Fibroblast of lung (primary cell): ENCODE results near the gene EPHB2. TPM values are rescaled to one million over a fixed set of nuclear protein-coding genes. Genes with fewer than 3 reads are reported as not detected.
A peak's percentile ranks its signal among the peaks of the same experiment; 100 is the strongest.

Experiments used
- DNase-seq, 2 donors: peaks; one replicate each; pipeline versions ENCODE4 v3.0.0 to v3.0.0-alpha.2; 2010; ENCODE audit warnings: low read depth in 2 of 2
- H2AFZ ChIP-seq: 2 replicates; pipeline ENCODE4 v1.5.1; 2012; ENCODE audit warnings: low read length, control low read depth, inconsistent platforms
- H3K27ac ChIP-seq: 2 replicates; pipeline ENCODE4 v1.5.1; 2011; ENCODE audit warnings: low read length, control low read depth; ENCODE audit not compliant: insufficient read depth
- H3K27me3 ChIP-seq: 2 replicates; pipeline ENCODE4 v1.5.1; 2011; ENCODE audit warnings: mild to moderate bottlenecking, low read length; ENCODE audit not compliant: control insufficient read depth, insufficient read depth
- H3K36me3 ChIP-seq: 2 replicates; pipeline ENCODE4 v1.5.1; 2011; ENCODE audit warnings: low read length; ENCODE audit not compliant: control insufficient read depth, insufficient read depth
- H3K4me1 ChIP-seq: 2 replicates; pipeline ENCODE4 v1.5.1; 2011; ENCODE audit warnings: low read length; ENCODE audit not compliant: control insufficient read depth, insufficient read depth; ENCODE audit errors: extremely low read depth
- H3K4me2 ChIP-seq: 2 replicates; pipeline ENCODE4 v1.5.1; 2011; ENCODE audit warnings: low read length, control low read depth; ENCODE audit not compliant: insufficient read depth; ENCODE audit errors: extremely low read depth
- H3K4me3 ChIP-seq, 4 experiments: fragments of 200-600 bp in 1 of 4; sonication (generic) in 1 of 4; replicated peaks in 1 of 4; 2 replicates each; pipeline ENCODE4 v1.5.1; 2011 to 2016; ENCODE audit warnings: low read length in 4 of 4, low read depth in 3 of 4, mild to moderate bottlenecking in 3 of 4, control low read depth in 2 of 4, inconsistent platforms in 1 of 4, mixed read lengths in 1 of 4; ENCODE audit not compliant: insufficient read depth in 1 of 4; ENCODE audit errors: control extremely low read depth in 1 of 4
- H3K79me2 ChIP-seq: 2 replicates; pipeline ENCODE4 v1.5.1; 2012; ENCODE audit warnings: mild to moderate bottlenecking, low read length, inconsistent platforms; ENCODE audit not compliant: control insufficient read depth, insufficient read depth
- H3K9ac ChIP-seq: 2 replicates; pipeline ENCODE4 v1.5.1; 2011; ENCODE audit warnings: mild to moderate bottlenecking, low read length, control low read depth; ENCODE audit not compliant: insufficient read depth
- H3K9me3 ChIP-seq: 2 replicates; pipeline ENCODE4 v1.5.1; 2012; ENCODE audit warnings: low read depth, low read length; ENCODE audit not compliant: control insufficient read depth, insufficient read depth
- H4K20me1 ChIP-seq: 2 replicates; pipeline ENCODE4 v1.5.1; 2011; ENCODE audit warnings: low read length; ENCODE audit not compliant: control insufficient read depth, insufficient read depth; ENCODE audit errors: extremely low read depth
- CTCF ChIP-seq, 2 donors: IDR thresholded peaks in 1 of 2; conservative IDR thresholded peaks in 1 of 2; 1 replicate in 1 of 2; 2 replicates in 1 of 2; pipeline ENCODE4 v1.5.1; 2011 to 2012; ENCODE audit warnings: low read length in 2 of 2, control low read depth in 1 of 2, inconsistent platforms in 1 of 2, low read depth in 1 of 2, mild to moderate bottlenecking in 1 of 2
- EZH2 ChIP-seq: IDR thresholded peaks from 2 replicates; pipeline ENCODE4 v1.5.1; 2012; ENCODE audit warnings: low read length, control low read depth, mild to moderate bottlenecking; ENCODE audit errors: missing control alignments
- polyA plus RNA-seq, 2 donors: library from polyadenylated mRNA; depleted of rRNA in 1 of 2; stranded (reverse) in 1 of 2; unstranded in 1 of 2; fragments of >200 nt; gene quantifications; 2 replicates each; pipeline ENCODE4 v1.2.1, GENCODE V29; 2011 to 2012; ENCODE audit warnings: missing spikeins in 1 of 2
- total RNA-seq: library from RNA; depleted of rRNA; stranded (reverse); fragments of >200 nt; gene quantifications from 2 replicates; pipeline ENCODE4 v1.2.1, GENCODE V29; 2014

Gene EPHB2
- total and polyA plus RNA-seq, 2 donors (not counting 1 experiment from before 2014, with no cell fraction given) = 4.1 to 11.2 TPM

- no peak overlapping the region for H3K4me2 ChIP-seq
- H2AFZ ChIP-seq = no peak overlapping the region
- no peak overlapping the region for H3K9ac ChIP-seq
- TF ChIP-seq EZH2 (no peak), CTCF (conservative IDR thresholded peaks at IDR 0.05 in 1 of 2, IDR thresholded peaks at IDR 0.05 in 1 of 2; ENCODE audit: low read depth in 1 of 2, low read length in 2 of 2) (no peak)
- no peaks in the 10 kb centered on the region for H4K20me1 ChIP-seq
- H3K79me2 ChIP-seq = no peaks in the 10 kb centered on the region
- H3K4me1 ChIP-seq = no peaks in the 10 kb centered on the region
- peaks cover 37% of the 10 kb centered on the region for H3K27me3 ChIP-seq
- H3K9me3 ChIP-seq = no peaks in the 10 kb centered on the region
- H3K4me3 ChIP-seq = no peak overlapping the region
- H3K36me3 ChIP-seq = no peaks in the 10 kb centered on the region
- H3K27ac ChIP-seq = no peak overlapping the region
- no peak for DNase-seq
Observed at GRCh38 chr1:22670352-22670975, 40.2 kb upstream of the EPHB2 start.

GRCh38 chr1:22671999-22672398 lies 38.6 kb upstream of the EPHB2 start:
- Histone ChIP-seq H3K4me3 (no peak overlapping the region), H3K27me3 (peaks cover 33% of the 10 kb centered on the region), H3K9ac (no peak overlapping the region), H4K20me1 (no peaks in the 10 kb centered on the region), H3K27ac (no peak overlapping the region), H3K36me3 (no peaks in the 10 kb centered on the region), H3K4me2 (no peak overlapping the region), H3K79me2 (no peaks in the 10 kb centered on the region), H3K4me1 (no peaks in the 10 kb centered on the region), H3K9me3 (no peaks in the 10 kb centered on the region), H2AFZ (no peak overlapping the region)
- no peak for DNase-seq
- TF ChIP-seq EZH2 (no peak), CTCF (conservative IDR thresholded peaks at IDR 0.05 in 1 of 2, IDR thresholded peaks at IDR 0.05 in 1 of 2; ENCODE audit: low read depth in 1 of 2, low read length in 2 of 2) (no peak)

- Histone ChIP-seq H3K9me3 (no peaks in the 10 kb centered on the region), H3K4me1 (no peaks in the 10 kb centered on the region), H3K27me3 (peaks cover 28% of the 10 kb centered on the region), H3K9ac (no peak overlapping the region), H3K79me2 (no peaks in the 10 kb centered on the region), H3K27ac (no peak overlapping the region), H3K4me2 (no peak overlapping the region), H3K36me3 (no peaks in the 10 kb centered on the region), H2AFZ (no peak overlapping the region), H3K4me3 (no peak overlapping the region), H4K20me1 (no peaks in the 10 kb centered on the region)
- TF ChIP-seq EZH2 (no peak), CTCF (conservative IDR thresholded peaks at IDR 0.05 in 1 of 2, IDR thresholded peaks at IDR 0.05 in 1 of 2; ENCODE audit: low read depth in 1 of 2, low read length in 2 of 2) (peak; percentile 80 to 86)
- peak; percentile 49 to 70 for DNase-seq
Observed at GRCh38 chr1:22673486-22674409, 36.9 kb upstream of the EPHB2 start.
